HUES48 (cell line): ENCODE data around the gene EXOC4.

ENCODE experiments used
- H3K27ac ChIP-seq: one replicate; pipeline ENCODE4 v1.7.0; 2013; ENCODE audit warnings: low read depth, low read length, inconsistent platforms
- H3K27me3 ChIP-seq: 2 replicates; pipeline ENCODE4 v1.6.1; 2013; ENCODE audit warnings: mild to moderate bottlenecking, low read length; ENCODE audit not compliant: control insufficient read depth, insufficient read depth
- H3K36me3 ChIP-seq: 2 replicates; pipeline ENCODE4 v1.6.1; 2013; ENCODE audit warnings: low read length; ENCODE audit not compliant: control insufficient read depth, insufficient read depth
- H3K4me1 ChIP-seq: 2 replicates; pipeline ENCODE4 v1.6.1; 2013; ENCODE audit warnings: mild to moderate bottlenecking, low read length; ENCODE audit not compliant: control insufficient read depth, insufficient read depth
- H3K4me3 ChIP-seq: 2 replicates; pipeline ENCODE4 v1.5.1; 2013; ENCODE audit warnings: mild to moderate bottlenecking, low read depth, low read length
- H3K9ac ChIP-seq: 2 replicates; pipeline ENCODE4 v1.6.1; 2013; ENCODE audit warnings: mild to moderate bottlenecking, low read depth, low read length, moderate library complexity
- H3K9me3 ChIP-seq: 2 replicates; pipeline ENCODE4 v1.6.1; 2013; ENCODE audit warnings: low read length; ENCODE audit not compliant: control insufficient read depth, insufficient read depth

The EXOC4 gene

DNA sequence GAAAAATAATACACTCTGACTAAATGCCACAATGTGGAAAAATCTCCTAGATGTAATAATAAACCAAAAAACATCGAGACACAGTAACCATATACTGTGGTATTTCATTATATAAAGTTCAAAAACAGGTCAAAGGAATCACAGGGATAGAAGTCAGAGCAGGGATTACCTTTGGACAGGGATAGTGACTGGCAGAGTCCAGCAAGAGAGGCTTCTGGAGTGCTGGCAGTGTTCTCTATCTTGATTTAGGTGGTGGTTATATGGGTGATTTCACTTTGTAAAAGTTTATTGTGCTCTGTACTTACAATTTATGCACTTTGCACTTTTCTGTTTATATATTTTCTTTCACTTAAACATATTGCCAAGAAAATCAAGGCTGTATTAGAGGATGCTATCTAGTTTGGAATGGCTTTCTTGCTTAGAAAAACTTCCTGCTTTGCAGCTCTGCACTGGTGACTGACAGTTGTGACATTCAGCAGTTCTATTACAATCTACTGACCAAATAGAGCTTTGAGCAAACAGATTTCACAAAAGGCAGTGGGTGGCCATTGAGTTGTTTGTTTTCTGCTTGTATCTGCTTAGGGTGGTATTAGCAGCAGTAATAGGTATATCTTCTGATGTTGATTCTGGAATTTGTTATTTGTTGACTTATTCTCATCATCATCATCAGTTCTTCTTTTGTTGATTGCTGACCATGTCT, 610.6 kb downstream of the EXOC4 start:
- no peak overlapping the region for H3K27ac ChIP-seq
- H3K9me3 ChIP-seq, result no peaks in the 10 kb centered on the region
- no peaks in the 10 kb centered on the region for H3K36me3 ChIP-seq
- H3K4me3 ChIP-seq, result no peak overlapping the region
- peaks cover 20% of the 10 kb centered on the region for H3K4me1 ChIP-seq
- H3K27me3 ChIP-seq, result no peaks in the 10 kb centered on the region
- no peak overlapping the region for H3K9ac ChIP-seq

GRCh38 chr7:133869556-133869955, 616.7 kb downstream of the EXOC4 start:
- Histone ChIP-seq H3K4me3 (no peak overlapping the region), H3K27ac (no peak overlapping the region)

DNA sequence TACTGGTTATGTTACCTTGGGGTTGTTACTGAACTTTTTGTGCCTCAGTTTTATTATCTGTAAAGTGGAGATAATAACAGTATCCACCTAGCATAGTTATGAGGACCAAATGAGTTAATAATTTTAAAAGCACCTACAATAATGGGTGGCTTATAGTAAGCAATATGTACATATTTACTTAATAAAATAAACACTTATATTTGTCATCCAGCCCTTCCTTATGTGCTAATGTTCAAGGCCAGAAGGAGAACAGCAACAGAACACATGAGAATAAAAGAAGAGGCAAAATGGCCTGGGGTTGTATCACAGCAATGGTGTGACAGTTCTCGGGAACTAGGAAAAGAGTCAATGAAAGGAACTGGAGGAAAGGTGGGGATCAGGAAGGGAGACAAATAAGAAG, 618.9 kb downstream of the EXOC4 start:
- H3K27ac ChIP-seq, result no peak overlapping the region
- no peaks in the 10 kb centered on the region for H3K9me3 ChIP-seq
- no peaks in the 10 kb centered on the region for H3K4me1 ChIP-seq
- H3K36me3 ChIP-seq, result no peaks in the 10 kb centered on the region
- H3K27me3 ChIP-seq, result no peaks in the 10 kb centered on the region
- H3K9ac ChIP-seq, result no peak overlapping the region
- no peak overlapping the region for H3K4me3 ChIP-seq

More at GRCh38 chr7:133869556-133869955, 616.7 kb downstream of the EXOC4 start:
- Histone ChIP-seq H3K9me3 (no peaks in the 10 kb centered on the region), H3K36me3 (no peaks in the 10 kb centered on the region), H3K27me3 (no peaks in the 10 kb centered on the region), H3K9ac (no peak overlapping the region), H3K4me1 (no peaks in the 10 kb centered on the region)

DNA sequence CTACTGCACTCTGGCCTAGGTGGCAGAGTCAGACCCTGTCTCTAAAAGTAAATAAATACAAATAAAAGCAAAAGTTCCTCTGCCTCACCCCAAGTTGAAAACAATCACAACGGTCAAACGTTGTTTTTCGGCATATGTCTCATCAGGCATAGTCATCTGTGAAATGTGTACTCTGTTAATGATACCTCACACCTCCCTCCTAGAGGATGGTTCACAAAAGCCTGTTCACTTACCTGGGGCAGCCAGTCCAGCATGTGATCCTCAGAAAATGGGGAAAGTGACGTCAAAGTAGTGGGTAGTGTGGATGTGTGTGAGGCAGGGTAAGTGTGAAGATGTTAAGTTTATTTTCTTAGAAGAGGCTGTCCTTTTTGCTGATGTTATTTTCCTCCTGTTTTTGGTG, 620.3 kb downstream of the EXOC4 start:
- no peak overlapping the region for H3K27ac ChIP-seq
- H3K36me3 ChIP-seq, result no peaks in the 10 kb centered on the region
- H3K27me3 ChIP-seq, result no peaks in the 10 kb centered on the region
- H3K4me1 ChIP-seq, result no peaks in the 10 kb centered on the region
- no peak overlapping the region for H3K9ac ChIP-seq
- H3K9me3 ChIP-seq, result no peaks in the 10 kb centered on the region
- no peak overlapping the region for H3K4me3 ChIP-seq

DNA sequence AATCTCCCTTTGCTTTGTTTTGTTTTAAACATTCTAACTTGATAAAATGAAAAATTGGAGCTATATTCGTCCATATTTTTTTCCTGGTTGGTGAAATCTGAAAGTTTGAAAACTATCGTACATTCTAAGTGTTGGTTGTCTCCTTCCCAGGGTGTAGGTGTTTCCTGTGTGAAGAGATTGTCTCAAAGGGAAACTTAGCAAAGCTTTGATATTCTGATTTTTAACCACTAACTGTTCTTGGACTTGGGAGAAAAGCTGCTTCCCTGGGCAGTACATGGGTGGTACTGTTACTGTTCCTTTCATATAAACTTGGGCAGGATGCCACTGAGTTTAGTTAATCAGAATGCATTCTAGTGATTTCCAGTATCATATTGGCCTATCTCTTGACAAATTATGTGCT, 620.8 kb downstream of the EXOC4 start:
- H3K27ac ChIP-seq, result no peak overlapping the region
- H3K4me3 ChIP-seq, result no peak overlapping the region
- H3K9ac ChIP-seq, result no peak overlapping the region
- no peaks in the 10 kb centered on the region for H3K4me1 ChIP-seq
- no peaks in the 10 kb centered on the region for H3K27me3 ChIP-seq
- H3K36me3 ChIP-seq, result no peaks in the 10 kb centered on the region
- no peaks in the 10 kb centered on the region for H3K9me3 ChIP-seq

DNA sequence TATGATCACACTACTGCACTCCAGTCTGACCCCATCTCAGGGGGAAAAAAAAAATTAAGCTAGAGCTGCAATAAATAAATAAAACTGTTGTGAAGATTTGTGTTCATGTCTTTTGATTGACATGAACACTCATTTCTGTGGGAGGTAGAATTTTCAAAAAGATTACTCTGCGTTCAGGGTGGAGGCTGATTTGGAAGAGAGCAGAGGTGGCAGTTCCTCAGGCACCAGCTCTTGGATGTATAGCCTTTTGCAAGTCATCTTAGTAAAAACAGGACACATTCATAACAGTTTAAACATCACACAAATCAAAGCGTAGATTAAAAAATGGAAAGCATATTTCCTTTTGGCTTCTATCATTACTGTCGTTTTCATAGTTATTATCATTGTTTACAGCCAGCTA, 630.7 kb downstream of the EXOC4 start:
- H3K9me3 ChIP-seq, result no peaks in the 10 kb centered on the region
- peaks cover 17% of the 10 kb centered on the region for H3K4me1 ChIP-seq
- no peak overlapping the region for H3K4me3 ChIP-seq
- H3K36me3 ChIP-seq, result no peaks in the 10 kb centered on the region
- H3K27me3 ChIP-seq, result no peaks in the 10 kb centered on the region
- H3K27ac ChIP-seq, result no peak overlapping the region
- no peak overlapping the region for H3K9ac ChIP-seq

DNA sequence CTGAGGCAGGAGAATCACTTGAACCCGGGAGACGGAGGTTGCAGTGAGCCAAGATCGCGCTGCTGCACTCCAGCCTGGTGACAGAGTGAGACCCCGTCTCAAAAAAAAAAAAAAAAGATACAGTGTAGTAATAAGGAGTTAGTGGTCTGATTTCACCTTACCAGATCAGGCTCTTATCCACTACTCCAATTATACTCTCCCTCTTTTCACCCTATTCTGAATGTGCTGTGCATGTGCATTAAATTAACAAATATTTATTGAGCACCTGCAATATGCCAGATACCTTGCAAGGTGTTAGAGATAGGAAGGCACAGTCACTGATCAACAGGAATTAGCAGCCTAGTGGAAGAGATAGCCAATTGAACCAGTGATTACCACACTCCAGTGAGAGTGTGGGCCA, 632.3 kb downstream of the EXOC4 start:
- H3K36me3 ChIP-seq, result no peaks in the 10 kb centered on the region
- peaks cover 11% of the 10 kb centered on the region for H3K4me1 ChIP-seq
- no peak overlapping the region for H3K4me3 ChIP-seq
- no peak overlapping the region for H3K9ac ChIP-seq
- H3K27ac ChIP-seq, result no peak overlapping the region
- H3K9me3 ChIP-seq, result no peaks in the 10 kb centered on the region
- no peaks in the 10 kb centered on the region for H3K27me3 ChIP-seq

DNA sequence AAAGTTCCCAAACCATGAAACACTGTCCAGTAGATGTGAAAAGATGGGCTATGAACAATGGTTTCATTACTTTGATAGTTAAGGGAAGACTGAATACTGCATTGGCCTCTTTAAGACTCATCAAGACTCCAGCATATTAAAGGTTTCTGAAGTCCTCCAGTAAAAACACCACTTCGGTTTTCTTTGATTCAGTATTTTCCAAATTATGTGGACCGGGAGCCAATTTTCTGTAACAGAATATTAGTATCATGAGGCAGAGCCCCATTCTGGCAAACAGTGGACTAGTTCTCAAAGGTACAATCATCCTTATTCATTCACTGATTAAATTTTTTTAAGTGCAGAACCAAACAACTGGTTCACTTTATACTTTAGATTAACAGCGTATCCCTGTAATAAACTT, 633.2 kb downstream of the EXOC4 start:
- no peak overlapping the region for H3K9ac ChIP-seq
- no peak overlapping the region for H3K27ac ChIP-seq
- peaks cover 7% of the 10 kb centered on the region for H3K4me1 ChIP-seq

DNA sequence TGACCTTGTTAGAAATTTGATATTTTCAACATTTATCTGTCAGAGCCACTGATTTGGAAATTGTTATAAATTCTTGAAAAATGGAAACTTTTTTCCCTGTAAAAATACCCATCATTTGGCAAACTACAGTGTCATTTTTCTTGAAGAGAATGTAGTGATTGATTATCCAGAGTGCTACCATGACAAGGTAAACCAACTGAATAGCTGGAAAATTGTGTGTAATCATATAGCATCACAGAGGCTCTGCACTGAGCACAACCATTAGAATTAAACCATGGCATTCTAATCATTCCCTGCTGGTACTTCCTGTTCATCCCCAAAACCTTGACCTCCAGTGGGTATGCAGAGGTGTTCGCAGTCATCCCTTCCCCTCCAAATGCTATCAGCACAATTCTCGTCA, 633.9 kb downstream of the EXOC4 start:
- Histone ChIP-seq H3K9me3 (no peaks in the 10 kb centered on the region), H3K4me3 (no peak overlapping the region), H3K4me1 (peaks cover 7% of the 10 kb centered on the region), H3K27me3 (no peaks in the 10 kb centered on the region), H3K9ac (no peak overlapping the region), H3K36me3 (no peaks in the 10 kb centered on the region), H3K27ac (no peak overlapping the region)

More for the DNA sequence above, 633.2 kb downstream of the EXOC4 start:
- H3K27me3 ChIP-seq, result no peaks in the 10 kb centered on the region
- H3K36me3 ChIP-seq, result no peaks in the 10 kb centered on the region
- no peak overlapping the region for H3K4me3 ChIP-seq
- H3K9me3 ChIP-seq, result no peaks in the 10 kb centered on the region

DNA sequence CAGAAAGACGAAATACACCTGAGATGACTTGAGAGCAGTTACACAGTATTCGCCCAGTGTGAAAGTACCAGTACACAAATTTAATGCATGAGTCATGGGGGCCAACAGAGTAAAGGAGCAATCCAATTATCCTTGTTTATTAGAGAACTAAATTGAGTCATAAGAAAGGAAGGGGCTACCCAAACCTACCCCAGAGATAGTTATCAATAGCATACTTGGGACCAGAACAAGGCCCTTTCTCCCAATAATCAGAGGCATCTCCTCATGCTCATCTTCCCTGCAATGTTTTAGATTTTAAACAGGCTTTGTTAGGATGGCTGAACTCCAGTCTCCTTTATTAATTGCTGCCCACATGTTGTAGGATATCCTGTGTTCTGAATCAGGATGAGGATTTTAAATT, 634.6 kb downstream of the EXOC4 start:
- no peaks in the 10 kb centered on the region for H3K27me3 ChIP-seq
- H3K4me1 ChIP-seq, result peaks cover 7% of the 10 kb centered on the region
- H3K27ac ChIP-seq, result no peak overlapping the region
- no peaks in the 10 kb centered on the region for H3K36me3 ChIP-seq
- no peak overlapping the region for H3K4me3 ChIP-seq
- no peaks in the 10 kb centered on the region for H3K9me3 ChIP-seq
- no peak overlapping the region for H3K9ac ChIP-seq

DNA sequence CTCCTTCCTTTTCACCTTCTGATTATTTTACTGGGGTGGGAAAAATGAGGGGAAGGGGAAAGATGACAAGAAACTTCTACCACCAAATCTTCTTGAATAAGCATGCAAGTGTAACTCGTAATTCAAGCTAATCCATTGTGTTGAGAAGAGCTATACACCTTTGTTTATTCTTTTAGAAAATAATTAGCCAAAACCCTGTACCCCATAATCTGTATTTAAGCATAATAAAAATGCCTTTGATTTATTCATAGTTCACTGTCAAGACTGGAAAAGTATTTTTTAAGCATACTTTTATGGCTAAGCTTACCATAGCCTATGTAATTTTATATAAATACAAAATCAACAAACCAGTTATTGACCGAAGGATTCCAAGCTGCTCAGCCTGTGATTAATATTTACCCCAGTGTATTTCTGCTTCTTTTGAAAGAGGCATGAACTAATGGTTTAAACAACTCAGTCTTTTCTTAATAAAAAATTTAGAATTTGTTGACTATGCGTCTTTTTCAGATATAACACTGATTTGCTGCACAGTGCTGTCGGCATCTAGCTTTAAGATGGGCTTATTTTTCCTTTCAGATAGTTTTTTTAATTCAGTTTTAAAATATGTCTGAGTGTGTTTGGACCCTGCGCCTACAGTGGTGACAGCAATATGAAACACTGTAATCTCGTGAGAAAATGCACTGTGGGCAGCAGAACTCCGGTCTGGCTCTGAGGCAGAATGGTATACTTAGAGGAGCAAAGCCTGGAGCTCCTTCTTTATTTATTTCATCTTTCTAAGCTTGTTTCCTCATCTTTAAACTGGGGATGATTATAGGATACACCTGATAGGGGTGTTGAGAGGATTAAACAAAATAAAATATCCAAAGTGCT, 635.4 kb downstream of the EXOC4 start:
- Histone ChIP-seq H3K4me1 (peaks cover 7% of the 10 kb centered on the region), H3K27ac (no peak overlapping the region), H3K36me3 (no peaks in the 10 kb centered on the region), H3K9ac (no peak overlapping the region), H3K9me3 (no peaks in the 10 kb centered on the region), H3K27me3 (no peaks in the 10 kb centered on the region), H3K4me3 (no peak overlapping the region)
